ENCODE measurements around the gene CETP. TPM values are rescaled to one million over a fixed set of nuclear protein-coding genes. Genes with fewer than 3 reads are reported as not detected.

The CETP gene
- total and polyA plus RNA-seq, 9 of the 15 experiments (the other 6 are each of a cell fraction or from before 2014, with no cell fraction given) = 0.07 to 0.11 TPM; not detected in 7

DNA sequence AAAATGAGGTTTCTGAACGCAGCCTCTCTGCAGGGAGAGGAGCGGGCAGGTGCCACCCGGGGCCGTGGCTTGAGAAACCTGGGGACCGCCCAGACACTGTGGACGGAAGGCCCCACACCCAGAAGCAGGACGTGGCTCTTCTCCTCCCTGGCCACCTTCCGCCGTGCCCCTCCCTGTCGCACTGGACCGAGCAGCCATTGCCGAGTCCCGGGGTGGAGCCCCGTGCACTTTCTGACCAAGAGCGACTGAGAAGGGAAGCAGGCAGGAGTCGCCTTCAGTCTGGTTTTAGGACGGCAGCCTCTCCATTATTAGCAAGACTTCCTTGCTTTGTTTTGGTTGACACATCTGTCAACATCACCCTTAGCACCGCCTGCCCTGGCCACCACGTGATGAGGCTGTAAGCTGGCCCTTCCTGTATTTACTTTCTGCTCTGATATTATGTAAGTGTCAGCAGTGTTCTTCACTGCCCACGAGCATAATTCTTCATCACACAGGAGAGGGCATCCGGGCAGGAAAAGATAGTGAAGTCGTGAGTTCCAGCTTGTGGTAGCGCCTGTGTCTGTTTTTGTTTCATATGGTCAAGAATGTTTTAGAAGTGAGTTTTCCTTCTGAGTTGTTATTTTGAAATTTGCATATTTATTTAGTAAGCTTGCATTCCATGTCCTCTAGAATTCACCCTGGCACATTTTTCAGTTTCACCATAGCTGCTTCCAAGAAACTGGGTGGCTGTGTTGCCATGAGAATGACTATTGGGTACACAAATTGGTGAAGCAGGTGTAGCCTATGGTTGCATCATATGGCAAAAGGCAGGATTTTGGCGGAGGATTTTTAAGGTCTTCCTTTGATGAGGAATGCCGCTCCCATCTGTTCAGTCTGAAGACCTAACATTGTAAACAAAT is 28.8 kb upstream of the CETP start (continued):
- TF ChIP-seq ADNP (tag; IDR thresholded peaks at IDR 0.05) (no peak), CHD1 (IDR thresholded peaks at IDR 0.05; ENCODE audit: low read length) (peak; percentile 42), FIP1L1 (IDR thresholded peaks at IDR 0.05; ENCODE audit: low read depth, low read length, poor library complexity, severe bottlenecking) (no peak), SOX6 (IDR thresholded peaks at IDR 0.05) (peak; percentile 19; the same call in 1 of the 2 replicates), SAP30 (IDR thresholded peaks at IDR 0.05; ENCODE audit: borderline replicate concordance, insufficient read depth, low read depth, low read length, poor library complexity, severe bottlenecking) (peak; percentile 92), ZNF436 (CRISPR knock-in tag; IDR thresholded peaks at IDR 0.05) (no peak), RFX7 (CRISPR knock-in tag; IDR thresholded peaks at IDR 0.05) (no peak)
- TF ChIP-seq, protein P1, sequence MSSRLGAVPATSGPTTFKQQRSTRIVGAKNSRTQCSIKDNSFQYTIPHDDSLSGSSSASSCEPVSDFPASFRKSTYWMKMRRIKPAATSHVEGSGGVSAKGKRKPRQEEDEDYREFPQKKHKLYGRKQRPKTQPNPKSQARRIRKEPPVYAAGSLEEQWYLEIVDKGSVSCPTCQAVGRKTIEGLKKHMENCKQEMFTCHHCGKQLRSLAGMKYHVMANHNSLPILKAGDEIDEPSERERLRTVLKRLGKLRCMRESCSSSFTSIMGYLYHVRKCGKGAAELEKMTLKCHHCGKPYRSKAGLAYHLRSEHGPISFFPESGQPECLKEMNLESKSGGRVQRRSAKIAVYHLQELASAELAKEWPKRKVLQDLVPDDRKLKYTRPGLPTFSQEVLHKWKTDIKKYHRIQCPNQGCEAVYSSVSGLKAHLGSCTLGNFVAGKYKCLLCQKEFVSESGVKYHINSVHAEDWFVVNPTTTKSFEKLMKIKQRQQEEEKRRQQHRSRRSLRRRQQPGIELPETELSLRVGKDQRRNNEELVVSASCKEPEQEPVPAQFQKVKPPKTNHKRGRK (tag; IDR thresholded peaks at IDR 0.05) = no peak
- TF ChIP-seq, protein P2, sequence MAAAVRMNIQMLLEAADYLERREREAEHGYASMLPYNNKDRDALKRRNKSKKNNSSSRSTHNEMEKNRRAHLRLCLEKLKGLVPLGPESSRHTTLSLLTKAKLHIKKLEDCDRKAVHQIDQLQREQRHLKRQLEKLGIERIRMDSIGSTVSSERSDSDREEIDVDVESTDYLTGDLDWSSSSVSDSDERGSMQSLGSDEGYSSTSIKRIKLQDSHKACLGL (CRISPR knock-in tag; IDR thresholded peaks at IDR 0.05; ENCODE audit: borderline replicate concordance, poor library complexity, severe bottlenecking) = peak; percentile 22
- TF ChIP-seq, protein P3, sequence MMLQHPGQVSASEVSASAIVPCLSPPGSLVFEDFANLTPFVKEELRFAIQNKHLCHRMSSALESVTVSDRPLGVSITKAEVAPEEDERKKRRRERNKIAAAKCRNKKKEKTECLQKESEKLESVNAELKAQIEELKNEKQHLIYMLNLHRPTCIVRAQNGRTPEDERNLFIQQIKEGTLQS (IDR thresholded peaks at IDR 0.05) = peak; percentile 60
- TF ChIP-seq, protein P3 (CRISPR knock-in tag; conservative IDR thresholded peaks at IDR 0.05) = no peak
- TF ChIP-seq, protein P4, sequence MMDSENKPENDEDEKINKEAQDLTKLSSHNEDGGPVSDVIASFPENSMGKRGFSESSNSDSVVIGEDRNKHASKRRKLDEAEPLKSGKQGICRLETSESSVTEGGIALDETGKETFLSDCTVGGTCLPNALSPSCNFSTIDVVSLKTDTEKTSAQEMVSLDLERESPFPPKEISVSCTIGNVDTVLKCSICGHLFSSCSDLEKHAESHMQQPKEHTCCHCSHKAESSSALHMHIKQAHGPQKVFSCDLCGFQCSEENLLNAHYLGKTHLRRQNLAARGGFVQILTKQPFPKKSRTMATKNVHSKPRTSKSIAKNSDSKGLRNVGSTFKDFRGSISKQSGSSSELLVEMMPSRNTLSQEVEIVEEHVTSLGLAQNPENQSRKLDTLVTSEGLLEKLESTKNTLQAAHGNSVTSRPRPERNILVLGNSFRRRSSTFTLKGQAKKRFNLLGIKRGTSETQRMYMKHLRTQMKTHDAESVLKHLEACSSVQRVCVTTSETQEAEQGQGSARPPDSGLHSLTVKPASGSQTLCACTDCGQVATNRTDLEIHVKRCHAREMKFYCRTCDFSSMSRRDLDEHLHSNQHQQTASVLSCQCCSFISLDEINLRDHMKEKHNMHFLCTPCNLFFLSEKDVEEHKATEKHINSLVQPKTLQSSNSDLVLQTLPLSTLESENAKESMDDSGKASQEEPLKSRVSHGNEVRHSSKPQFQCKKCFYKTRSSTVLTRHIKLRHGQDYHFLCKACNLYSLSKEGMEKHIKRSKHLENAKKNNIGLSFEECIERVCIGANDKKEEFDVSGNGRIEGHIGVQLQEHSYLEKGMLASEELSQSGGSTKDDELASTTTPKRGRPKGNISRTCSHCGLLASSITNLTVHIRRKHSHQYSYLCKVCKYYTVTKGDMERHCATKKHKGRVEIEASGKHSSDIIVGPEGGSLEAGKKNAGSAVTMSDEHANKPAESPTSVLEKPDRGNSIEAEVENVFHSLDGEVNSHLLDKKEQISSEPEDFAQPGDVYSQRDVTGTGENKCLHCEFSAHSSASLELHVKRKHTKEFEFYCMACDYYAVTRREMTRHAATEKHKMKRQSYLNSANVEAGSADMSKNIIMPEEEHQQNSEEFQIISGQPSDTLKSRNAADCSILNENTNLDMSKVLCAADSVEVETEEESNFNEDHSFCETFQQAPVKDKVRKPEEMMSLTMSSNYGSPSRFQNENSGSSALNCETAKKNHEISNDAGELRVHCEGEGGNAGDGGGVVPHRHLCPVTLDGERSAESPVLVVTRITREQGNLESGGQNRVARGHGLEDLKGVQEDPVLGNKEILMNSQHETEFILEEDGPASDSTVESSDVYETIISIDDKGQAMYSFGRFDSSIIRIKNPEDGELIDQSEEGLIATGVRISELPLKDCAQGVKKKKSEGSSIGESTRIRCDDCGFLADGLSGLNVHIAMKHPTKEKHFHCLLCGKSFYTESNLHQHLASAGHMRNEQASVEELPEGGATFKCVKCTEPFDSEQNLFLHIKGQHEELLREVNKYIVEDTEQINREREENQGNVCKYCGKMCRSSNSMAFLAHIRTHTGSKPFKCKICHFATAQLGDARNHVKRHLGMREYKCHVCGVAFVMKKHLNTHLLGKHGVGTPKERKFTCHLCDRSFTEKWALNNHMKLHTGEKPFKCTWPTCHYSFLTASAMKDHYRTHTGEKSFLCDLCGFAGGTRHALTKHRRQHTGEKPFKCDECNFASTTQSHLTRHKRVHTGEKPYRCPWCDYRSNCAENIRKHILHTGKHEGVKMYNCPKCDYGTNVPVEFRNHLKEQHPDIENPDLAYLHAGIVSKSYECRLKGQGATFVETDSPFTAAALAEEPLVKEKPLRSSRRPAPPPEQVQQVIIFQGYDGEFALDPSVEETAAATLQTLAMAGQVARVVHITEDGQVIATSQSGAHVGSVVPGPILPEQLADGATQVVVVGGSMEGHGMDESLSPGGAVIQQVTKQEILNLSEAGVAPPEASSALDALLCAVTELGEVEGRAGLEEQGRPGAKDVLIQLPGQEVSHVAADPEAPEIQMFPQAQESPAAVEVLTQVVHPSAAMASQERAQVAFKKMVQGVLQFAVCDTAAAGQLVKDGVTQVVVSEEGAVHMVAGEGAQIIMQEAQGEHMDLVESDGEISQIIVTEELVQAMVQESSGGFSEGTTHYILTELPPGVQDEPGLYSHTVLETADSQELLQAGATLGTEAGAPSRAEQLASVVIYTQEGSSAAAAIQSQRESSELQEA (IDR thresholded peaks at IDR 0.05; ENCODE audit: low read depth) = no peak

Data from K562 (cell line).